Keratinocyte (primary cell): ENCODE results near the gene MCOLN2.

Experiments used
- EZH2 ChIP-seq: IDR thresholded peaks from one replicate; pipeline ENCODE4 v1.6.1; 2012; ENCODE audit warnings: inconsistent platforms, mild to moderate bottlenecking, low read length, moderate library complexity
- TF ChIP-seq, protein P1 (sequence below), 3 experiments: IDR thresholded peaks in 1 of 3; conservative IDR thresholded peaks in 1 of 3; optimal IDR thresholded peaks in 1 of 3; 2 replicates in 2 of 3; 3 replicates in 1 of 3; pipeline versions ENCODE3 to v1.5.1; 2011; ENCODE audit warnings: low read length in 3 of 3, mild to moderate bottlenecking in 3 of 3, moderate library complexity in 2 of 3, control low read depth in 1 of 3, inconsistent platforms in 1 of 3; ENCODE audit not compliant: insufficient read depth in 2 of 3; ENCODE audit errors: extremely low read depth in 1 of 3

DNA sequence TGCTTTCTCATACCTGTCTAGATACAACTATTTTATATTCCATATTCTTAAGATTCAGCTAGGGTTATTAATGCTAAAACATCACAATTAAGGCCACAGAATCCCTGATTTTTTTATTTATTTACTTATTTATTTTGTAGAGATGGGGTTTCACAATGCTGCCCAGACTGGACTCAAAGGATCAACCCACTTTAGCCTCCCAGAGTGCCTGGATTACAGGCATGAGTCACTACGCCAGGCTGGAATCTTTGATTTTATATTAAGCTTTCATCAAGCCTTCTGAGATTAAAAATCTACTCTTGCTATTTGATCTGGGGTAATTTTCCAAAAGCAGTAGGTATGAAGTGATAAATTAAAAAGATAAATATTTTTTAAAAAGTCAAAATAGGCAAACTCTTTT, 38.9 kb downstream of the MCOLN2 start:
- TF ChIP-seq EZH2: no peak
- TF ChIP-seq, protein P1, sequence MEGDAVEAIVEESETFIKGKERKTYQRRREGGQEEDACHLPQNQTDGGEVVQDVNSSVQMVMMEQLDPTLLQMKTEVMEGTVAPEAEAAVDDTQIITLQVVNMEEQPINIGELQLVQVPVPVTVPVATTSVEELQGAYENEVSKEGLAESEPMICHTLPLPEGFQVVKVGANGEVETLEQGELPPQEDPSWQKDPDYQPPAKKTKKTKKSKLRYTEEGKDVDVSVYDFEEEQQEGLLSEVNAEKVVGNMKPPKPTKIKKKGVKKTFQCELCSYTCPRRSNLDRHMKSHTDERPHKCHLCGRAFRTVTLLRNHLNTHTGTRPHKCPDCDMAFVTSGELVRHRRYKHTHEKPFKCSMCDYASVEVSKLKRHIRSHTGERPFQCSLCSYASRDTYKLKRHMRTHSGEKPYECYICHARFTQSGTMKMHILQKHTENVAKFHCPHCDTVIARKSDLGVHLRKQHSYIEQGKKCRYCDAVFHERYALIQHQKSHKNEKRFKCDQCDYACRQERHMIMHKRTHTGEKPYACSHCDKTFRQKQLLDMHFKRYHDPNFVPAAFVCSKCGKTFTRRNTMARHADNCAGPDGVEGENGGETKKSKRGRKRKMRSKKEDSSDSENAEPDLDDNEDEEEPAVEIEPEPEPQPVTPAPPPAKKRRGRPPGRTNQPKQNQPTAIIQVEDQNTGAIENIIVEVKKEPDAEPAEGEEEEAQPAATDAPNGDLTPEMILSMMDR (optimal IDR thresholded peaks at IDR 0.05 in 1 of 3, IDR thresholded peaks at IDR 0.05 in 1 of 3, conservative IDR thresholded peaks at IDR 0.05 in 1 of 3; ENCODE audit: extremely low read depth in 1 of 3, insufficient read depth in 2 of 3, low read length in 3 of 3): no peak
